ENCODE measurements around the gene SSTR1. TPM values are rescaled to one million over a fixed set of nuclear protein-coding genes. Genes with fewer than 3 reads are reported as not detected.

Gene SSTR1
- total and polyA plus RNA-seq, 12 donors = 0.22 to 1.8 (median 0.57) TPM

DNA sequence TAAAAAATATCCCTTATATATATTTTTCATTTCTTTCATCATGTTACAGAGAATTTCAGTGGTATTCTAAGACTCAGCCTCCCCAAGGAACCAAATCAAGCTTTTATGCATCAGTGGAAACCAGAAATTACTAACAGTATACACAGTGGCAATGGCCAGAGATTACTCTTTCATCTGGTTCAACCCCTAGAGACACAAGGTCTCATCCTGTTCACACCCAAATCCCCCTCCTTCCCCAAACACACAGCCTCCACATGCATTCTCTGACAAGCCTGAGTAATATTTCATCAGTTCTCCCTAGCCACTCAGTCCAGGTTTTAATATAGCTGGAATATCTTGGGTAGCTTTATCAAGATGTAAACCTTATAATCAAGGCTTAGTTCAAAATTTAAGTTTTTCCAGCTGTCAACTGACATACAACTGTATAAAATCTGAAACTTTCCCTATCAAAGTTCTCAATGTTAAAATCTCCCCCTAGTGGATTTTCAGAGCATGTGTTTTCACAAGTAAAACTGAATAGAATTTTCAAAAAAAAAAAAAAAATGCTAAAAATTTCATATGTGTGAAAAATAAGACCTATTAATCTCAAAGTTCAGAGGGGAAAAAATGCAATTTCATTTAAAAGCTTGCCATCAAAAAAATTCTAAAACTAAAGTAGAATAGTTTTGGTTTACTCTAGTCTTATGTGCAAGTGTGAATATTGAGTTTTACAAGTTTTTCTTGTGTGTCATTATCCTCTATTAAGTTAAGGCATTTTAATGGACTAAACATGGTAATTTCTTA is 10.5 kb upstream of the SSTR1 start:
- DNase-seq (no peak), ATAC-seq (no peak)
- Histone ChIP-seq H3K27me3 (no peaks in the 10 kb centered on the region), H3K9me3 (no peaks in the 10 kb centered on the region), H3K36me3 (no peaks in the 10 kb centered on the region), H3K27ac (no peak overlapping the region), H3K4me1 (no peaks in the 10 kb centered on the region), H3K4me3 (no peak overlapping the region)
- TF ChIP-seq, protein P1, sequence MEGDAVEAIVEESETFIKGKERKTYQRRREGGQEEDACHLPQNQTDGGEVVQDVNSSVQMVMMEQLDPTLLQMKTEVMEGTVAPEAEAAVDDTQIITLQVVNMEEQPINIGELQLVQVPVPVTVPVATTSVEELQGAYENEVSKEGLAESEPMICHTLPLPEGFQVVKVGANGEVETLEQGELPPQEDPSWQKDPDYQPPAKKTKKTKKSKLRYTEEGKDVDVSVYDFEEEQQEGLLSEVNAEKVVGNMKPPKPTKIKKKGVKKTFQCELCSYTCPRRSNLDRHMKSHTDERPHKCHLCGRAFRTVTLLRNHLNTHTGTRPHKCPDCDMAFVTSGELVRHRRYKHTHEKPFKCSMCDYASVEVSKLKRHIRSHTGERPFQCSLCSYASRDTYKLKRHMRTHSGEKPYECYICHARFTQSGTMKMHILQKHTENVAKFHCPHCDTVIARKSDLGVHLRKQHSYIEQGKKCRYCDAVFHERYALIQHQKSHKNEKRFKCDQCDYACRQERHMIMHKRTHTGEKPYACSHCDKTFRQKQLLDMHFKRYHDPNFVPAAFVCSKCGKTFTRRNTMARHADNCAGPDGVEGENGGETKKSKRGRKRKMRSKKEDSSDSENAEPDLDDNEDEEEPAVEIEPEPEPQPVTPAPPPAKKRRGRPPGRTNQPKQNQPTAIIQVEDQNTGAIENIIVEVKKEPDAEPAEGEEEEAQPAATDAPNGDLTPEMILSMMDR (IDR thresholded peaks at IDR 0.05) = peak; percentile 15 to 71 (median 57)
- intact Hi-C loops (cut with DNase I) = loop anchor here in 2 of 10 donors (5.0 to 10.0 kb wide), 2 partner anchors 212 to 295 kb away; no protein-coding TSS in a partner anchor

DNA sequence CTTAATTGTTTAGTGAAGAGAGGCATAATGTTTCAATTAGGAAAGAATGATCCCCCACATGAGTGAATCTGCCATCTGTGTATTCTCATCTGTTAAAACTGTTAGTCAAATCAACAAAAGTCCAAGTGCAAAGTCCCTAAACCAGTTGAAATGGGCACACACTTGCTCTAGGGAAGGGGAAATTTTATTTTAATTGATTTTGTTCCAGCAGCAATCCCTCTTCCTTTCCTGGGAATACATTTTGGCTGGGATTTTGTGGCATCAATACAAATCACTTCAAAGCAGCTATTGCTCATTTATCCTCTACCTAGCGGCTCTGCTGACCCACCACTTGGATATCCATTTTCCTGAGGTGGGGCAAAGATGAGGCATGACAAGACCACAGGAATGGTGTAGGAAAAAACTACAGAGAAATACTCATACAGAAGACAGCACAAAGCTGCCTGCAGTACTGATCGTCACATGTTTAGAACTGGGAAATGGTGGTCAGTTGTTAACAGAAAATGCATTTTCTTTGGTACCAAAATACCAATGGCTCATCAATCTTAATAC is 9.8 kb upstream of the SSTR1 start:
- Histone ChIP-seq H3K27me3 (no peaks in the 10 kb centered on the region), H3K36me3 (no peaks in the 10 kb centered on the region), H3K4me1 (no peaks in the 10 kb centered on the region), H3K9me3 (no peaks in the 10 kb centered on the region), H3K27ac (no peak overlapping the region), H3K4me3 (no peak overlapping the region)
- TF ChIP-seq, protein P1 (IDR thresholded peaks at IDR 0.05) = no peak
- intact Hi-C loops (cut with DNase I) = loop anchor here in 2 of 10 donors (5.0 to 10.0 kb wide), 2 partner anchors 213 to 296 kb away; no protein-coding TSS in a partner anchor
- no peak for ATAC-seq
- 89 to 93% methylated on average over 2 of the region's 2 CpGs for WGBS, 2 donors
- no peak for DNase-seq

DNA sequence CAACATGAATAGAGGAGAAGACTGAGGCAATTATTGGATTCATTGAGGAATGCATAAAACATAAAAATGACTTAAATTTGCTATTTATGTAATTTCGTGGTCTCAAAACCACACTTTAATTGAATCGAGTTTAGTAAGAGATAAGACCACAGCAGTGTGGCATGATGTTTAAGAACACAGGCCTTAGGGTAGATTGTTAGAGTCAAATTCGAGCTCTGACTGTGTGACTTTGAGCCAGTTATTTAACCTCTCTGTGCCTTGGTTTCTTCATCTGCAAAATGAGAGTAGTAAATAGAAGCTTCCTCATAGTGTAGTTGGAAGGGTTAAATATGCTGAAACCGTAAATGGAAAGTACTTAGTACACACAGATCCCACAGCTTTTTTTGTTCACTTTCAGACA is 9.3 kb upstream of the SSTR1 start:
- no peaks in the 10 kb centered on the region for H3K9me3 ChIP-seq
- no peak overlapping the region for H3K27ac ChIP-seq
- TF ChIP-seq, protein P1 (IDR thresholded peaks at IDR 0.05) = no peak
- intact Hi-C loops (cut with DNase I) = loop anchor here in 2 of 10 donors (5.0 to 10.0 kb wide), 2 partner anchors 214 to 296 kb away; no protein-coding TSS in a partner anchor
- no peak overlapping the region for H3K4me3 ChIP-seq
- DNase-seq = no peak
- 65 to 76% methylated on average over 4 of the region's 4 CpGs for WGBS, 2 donors
- H3K27me3 ChIP-seq = no peaks in the 10 kb centered on the region
- H3K36me3 ChIP-seq = no peaks in the 10 kb centered on the region
- no peaks in the 10 kb centered on the region for H3K4me1 ChIP-seq
- no peak for ATAC-seq

DNA sequence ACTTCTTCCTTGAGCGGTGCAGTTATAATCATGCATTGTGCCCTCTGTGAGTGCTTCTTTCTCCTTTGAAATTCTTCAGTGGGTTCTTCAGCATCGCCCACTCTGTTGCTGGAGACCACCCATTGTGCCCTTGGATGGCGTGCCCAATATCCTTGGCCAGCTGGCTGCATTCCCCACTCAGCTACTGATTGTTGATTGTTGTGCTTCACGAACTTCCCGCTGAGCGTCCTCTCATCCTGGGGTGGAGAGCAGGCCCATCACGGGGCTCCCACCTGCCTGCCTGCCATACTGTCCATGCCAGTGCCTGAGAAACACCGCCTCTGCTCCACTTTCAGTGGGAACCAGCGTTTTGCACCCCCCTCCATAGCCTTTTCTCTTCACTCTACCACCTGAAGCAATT is 8.6 kb upstream of the SSTR1 start:
- Histone ChIP-seq H3K9me3 (no peaks in the 10 kb centered on the region), H3K4me3 (no peak overlapping the region), H3K27me3 (no peaks in the 10 kb centered on the region), H3K27ac (no peak overlapping the region), H3K36me3 (no peaks in the 10 kb centered on the region), H3K4me1 (no peaks in the 10 kb centered on the region)
- TF ChIP-seq, protein P1 (IDR thresholded peaks at IDR 0.05) = no peak
- no peak for ATAC-seq
- no peak for DNase-seq
- 79 to 84% methylated on average over 9 of the region's 9 CpGs for WGBS, 2 donors
- intact Hi-C loops (cut with DNase I) = loop anchor here in 2 of 10 donors (5.0 to 10.0 kb wide), 2 partner anchors 214 to 297 kb away; no protein-coding TSS in a partner anchor
